GM18511 (cell line): ENCODE results near the gene CRACDL.

Source experiments
- ATAC-seq: cut with Tn5 transposase; IDR thresholded peaks from one replicate; pipeline ENCODE4 v1.9.1; 2021; ENCODE audit warnings: mild to moderate bottlenecking, moderate library complexity; ENCODE audit not compliant: unreplicated experiment

The CRACDL gene, protein sequence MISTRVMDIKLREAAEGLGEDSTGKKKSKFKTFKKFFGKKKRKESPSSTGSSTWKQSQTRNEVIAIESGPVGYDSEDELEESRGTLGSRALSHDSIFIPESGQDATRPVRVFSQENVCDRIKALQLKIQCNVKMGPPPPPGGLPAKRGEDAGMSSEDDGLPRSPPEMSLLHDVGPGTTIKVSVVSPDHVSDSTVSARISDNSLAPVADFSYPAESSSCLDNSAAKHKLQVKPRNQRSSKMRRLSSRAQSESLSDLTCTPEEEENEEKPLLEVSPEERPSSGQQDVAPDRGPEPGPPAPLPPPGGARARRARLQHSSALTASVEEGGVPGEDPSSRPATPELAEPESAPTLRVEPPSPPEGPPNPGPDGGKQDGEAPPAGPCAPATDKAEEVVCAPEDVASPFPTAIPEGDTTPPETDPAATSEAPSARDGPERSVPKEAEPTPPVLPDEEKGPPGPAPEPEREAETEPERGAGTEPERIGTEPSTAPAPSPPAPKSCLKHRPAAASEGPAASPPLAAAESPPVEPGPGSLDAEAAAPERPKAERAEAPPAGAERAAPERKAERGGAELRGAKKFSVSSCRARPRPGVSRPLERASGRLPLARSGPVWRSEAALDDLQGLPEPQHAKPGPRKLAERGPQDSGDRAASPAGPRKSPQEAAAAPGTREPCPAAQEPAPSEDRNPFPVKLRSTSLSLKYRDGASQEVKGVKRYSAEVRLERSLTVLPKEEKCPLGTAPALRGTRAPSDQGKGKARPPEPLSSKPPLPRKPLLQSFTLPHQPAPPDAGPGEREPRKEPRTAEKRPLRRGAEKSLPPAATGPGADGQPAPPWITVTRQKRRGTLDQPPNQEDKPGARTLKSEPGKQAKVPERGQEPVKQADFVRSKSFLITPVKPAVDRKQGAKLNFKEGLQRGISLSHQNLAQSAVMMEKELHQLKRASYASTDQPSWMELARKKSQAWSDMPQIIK

DNA sequence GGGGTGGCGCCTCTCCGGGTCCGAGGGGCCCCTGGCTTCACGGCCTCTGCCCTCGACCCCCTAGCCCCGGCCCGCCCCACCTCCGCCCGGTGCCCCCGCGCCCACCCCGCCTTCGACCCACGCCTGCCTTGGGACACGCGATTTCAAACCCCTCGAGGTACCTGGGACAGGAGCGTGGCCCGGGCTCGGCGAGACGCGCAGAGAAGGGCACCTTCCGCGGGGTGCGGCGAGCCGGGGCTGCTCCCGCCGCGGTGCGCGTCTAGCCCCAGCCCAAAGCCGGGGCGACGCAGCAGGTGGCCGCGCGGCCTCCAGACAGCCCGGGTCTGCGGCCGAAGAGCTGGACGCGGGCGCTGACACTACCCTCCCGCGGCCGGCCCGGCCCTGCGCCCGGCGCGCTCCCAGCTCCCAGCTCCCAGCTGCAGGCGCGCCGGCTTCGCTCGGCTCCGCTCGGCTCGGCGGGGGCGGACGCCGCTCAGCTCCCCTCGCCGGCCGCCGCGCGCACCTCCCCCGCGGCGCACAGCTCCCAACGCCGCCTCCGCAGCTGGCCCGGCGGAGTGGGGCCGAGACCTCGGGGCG is at the start of gene CRACDL:
CRACDL (minus strand) TSS at position 449 of the 576 bp plus-strand sequence. CDS start 89,425 bp downstream, outside the sequence.
- ATAC-seq: no peak

DNA sequence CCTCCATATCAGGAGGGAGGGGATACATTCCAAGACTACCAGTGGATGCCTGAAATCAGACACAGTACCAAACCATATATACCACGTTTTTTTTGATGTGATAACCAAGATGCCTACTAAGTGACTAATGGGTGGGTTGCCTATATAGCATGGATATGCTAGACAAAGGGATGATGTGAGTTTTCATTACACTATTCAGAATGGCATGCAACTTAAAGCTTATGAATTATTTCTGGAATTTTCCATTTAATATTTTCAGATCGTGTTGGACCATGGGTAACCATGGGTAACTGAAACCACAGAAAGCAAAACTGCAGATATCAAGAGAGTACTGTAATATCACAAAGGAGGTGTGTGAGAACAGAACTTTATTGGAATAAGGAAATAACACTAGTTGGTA is 39.6 kb upstream of the CRACDL start:
- ATAC-seq: no peak

DNA sequence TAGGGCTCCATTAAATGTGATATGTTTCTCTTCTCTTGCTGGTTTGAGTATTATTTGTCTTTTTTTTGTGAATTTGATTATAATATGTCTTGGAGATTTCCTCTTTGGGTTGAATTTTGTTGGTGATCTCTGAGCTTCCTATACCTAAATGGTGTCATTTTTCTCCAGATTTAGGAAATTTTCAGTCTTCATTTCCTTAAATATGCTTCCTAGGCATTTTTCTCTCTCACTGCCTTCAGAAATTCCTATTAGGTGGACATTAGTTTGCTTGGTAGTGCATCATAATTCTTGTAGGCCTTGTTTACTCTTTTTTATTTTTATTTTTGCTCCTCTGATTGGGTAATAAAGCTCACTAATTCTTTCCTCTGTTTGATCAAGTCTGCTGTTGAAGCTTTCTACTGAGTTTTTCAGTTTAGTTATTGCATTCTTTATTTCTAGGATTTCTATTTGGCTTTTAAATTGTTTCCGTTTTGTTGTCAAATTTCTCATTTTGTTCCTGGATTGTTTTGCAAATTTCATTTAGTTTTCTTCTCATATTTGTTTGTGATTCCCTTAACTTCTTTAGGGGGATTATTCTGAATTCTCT is 36.6 kb upstream of the CRACDL start:
- no peak for ATAC-seq

DNA sequence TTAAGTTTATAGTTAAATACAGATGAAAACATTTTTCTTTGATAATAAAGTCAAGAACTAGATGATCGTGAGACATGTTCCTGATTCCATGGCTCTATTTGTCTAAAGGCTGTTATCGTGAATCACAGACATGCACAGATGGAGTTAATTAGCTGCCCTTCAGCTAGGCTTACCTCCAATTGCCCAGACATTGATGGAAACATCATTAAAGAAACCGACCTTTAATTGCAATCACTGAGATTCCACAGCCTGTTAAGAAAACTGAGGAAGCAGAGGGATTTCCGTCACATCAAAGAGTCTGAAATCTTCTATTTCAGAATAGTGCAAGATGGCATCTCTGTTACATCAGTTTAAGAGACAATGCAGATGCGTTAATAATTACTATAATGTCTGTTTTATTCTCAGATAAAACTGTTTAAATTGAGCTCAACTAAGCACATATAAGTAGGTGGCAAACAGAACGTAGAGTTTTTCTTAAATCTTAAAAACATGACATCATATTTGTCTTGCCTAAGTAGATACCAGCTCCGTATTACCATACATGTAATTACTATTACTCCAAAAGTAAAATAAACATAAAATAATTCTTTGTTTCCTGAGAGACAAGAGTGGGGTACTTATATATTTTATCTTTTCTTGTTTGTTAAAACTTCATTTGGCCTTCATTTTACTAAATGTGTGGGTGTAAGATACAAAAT is 23.9 kb upstream of the CRACDL start:
- no peak for ATAC-seq

DNA sequence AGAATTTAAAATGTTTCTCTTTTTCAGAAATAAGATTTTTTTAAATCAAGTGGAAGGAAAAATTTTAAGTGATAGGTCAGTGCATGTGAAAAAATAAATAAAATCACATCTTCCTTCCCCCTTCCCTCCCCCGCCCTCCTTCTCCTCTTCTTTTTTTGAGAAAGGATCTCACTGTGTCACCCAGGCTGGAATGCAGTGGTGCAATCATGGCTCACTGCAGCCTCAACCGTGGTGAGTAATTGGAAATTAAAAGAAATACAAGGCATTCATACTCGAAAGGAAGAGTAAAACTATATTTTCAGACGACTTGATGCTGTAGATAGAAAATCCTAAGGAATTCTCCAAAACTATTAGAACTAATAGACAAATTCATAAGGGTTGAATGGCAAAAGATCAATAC is 16.9 kb upstream of the CRACDL start:
- no peak for ATAC-seq

DNA sequence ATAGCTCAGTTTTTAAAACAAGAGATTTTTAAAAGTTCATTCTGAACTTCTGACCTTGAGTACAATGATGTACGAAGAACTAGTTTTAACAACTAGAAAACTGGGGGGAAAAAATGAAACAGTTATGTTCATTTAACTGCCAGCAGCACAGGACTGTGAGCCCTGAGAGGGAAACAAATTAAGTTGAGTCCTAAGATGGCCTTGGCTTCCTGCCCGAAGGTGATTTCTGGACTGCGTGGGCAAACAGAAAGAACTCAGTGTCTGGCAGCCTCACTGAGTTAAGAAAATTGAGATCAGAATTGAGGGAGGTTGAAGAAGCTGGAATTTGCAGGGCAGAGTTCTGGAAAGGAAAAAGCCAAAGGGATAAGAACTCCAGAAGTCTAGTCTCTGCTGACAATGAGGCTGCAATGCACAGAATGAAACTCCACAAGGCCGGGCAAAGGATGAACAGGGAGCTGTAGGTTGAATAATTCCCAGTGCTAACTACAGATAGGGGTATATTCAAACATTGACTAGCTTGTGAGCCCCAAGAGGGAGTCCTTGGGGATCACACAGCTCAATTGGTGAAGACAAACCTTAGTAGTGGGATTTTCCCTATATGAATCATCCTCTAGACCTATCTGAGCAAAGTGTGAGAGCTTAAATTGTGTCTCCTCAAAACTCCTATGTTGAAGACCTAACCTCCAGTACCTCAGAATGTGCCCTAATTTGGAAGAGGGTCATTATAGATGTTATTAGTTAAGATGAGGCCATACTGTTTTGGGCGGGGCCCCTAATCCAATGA is 13.1 kb upstream of the CRACDL start:
- ATAC-seq: no peak

DNA sequence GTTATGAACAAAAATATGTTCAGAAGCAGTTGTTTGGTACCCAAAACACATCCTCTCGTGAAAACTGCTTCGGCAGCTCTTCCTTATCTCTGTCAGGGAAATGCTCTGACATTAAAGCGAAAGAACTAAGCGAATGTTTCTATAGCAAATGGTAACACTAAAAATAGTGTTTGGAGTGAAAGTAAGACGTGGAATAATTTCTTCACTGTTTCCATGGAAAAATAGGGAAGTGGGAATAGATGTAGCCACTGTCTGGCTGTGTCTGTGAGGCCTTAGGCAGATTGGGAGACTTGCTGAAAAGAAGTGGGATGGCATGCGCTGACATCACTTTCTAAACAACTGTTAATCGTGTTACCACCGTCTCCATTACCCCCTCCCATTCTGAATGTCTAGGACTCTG is 11.5 kb upstream of the CRACDL start:
- ATAC-seq: no peak

DNA sequence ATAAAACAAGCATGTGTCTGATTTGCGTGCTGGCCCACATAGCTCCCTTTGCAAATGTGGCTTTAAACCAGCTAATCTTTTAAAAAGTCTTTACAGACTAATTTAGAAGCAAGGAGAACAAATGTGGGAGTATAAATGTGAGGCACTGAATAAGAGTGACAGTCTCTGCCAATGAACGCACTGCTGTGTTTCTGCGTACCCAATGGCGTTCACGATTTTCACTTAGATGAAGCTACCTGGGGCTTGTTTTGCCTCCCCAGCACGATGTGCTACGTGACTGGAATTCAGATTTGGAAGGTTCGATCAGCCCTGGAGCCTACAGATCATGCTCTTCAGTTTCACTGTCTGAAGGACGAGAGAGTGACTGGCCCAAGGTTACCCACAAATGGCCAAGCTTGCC is 10.8 kb upstream of the CRACDL start:
- no peak for ATAC-seq

DNA sequence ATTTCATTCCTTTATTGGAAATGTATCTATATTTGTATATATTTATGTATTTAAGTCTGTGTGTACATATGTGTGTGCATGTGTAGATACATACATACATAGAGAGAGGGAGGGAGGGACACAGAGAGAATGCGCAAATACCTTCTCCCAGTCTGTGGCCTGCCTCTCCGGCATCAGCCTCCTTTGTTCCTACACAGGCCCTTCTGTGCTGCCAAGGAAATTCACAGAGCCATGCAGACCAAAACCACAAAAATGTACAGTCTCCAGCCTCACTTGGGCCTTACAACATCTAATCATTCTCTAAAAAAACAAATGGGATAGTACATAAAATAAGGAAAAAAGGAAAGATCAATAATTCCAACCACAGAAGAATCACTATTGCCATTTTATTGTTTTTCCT is 8.8 kb upstream of the CRACDL start:
- ATAC-seq: no peak

DNA sequence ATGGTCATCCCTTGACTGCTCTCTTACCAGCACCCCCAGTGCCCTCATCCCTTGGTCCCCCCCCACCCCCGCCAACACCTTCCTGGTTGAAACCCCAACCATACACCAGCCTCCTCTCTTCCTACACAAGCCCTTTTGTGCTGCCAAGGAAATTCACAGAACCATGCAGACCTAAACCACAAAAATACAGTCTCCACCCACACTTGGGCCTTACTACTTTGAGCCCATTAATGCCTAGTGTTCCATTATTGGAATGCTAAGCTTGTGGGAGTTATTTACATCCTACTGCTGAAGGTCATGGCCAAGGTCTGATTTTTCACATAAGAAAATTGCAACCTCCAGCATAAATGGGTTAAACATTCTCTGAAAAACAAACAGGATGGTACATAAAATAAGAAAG is 4.1 kb upstream of the CRACDL start:
- ATAC-seq: no peak

DNA sequence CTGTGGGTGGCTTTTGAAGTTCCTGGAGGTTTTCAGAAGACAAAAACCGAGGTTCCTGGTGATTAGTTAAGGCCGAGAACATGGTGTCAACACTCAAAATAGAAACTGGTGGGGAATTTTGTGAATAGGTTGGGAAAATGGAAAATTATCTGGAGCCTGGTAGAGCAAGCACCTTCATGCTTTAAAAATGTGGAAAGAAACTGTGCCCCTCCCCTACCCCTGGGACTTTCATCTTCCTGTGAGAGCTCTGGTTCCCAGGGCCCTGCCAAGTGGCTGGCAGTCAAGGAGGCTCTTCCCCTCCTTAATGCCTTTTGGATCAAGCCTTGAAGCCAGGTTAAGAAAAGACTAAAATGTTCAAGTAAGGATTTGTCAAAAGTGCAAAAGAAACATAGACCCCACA is 1.9 kb upstream of the CRACDL start:
- ATAC-seq: no peak

DNA sequence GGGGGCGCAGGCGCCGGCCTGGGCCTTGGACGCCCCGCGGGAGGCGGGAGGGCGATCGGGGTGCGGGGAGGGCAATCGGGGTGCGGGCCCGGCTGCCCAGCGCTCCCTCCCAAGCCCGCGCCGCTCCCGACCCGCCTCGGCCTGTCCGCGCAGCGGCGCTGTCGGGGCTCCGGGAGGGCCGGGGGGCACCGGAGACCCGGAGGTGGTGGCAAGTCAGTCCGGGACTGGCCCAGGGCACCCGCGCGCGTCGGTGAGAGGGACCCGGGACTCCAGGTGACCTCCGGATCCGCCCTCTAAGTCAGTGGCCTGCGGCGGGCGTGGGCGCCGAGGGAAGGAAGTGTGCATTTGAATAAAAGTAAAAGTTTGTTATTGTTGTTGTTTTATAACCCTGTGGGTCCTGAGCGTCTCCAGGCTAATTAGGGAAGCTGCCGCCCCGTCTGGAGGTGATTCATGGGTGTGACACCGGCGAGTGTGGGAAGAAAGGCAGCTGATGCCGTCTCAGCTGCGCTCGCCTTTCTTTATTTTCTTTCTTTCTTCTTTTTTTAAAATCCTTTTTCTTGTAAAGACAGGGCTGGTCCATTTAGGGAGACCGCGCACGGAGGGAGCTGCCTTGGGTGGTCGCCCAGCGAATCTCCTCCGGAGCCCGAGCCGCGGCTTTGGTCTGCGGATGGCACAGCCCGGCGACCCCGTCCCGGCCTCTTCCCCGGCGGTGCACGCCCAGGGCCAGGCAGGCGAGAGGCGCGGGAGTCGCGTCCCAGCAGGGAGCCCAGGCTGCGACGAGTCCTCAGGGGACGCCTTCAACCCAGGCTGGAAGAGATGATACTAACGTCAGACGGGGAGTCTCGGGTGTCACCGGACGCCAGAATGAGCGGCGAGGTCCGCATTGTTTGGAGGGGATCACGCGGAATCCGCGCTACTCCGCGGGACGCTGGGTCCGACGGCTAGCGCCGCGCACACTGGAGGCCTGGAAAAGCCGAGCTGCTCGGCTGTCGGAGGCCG is 627 bp upstream of the CRACDL start:
- ATAC-seq: no peak

DNA sequence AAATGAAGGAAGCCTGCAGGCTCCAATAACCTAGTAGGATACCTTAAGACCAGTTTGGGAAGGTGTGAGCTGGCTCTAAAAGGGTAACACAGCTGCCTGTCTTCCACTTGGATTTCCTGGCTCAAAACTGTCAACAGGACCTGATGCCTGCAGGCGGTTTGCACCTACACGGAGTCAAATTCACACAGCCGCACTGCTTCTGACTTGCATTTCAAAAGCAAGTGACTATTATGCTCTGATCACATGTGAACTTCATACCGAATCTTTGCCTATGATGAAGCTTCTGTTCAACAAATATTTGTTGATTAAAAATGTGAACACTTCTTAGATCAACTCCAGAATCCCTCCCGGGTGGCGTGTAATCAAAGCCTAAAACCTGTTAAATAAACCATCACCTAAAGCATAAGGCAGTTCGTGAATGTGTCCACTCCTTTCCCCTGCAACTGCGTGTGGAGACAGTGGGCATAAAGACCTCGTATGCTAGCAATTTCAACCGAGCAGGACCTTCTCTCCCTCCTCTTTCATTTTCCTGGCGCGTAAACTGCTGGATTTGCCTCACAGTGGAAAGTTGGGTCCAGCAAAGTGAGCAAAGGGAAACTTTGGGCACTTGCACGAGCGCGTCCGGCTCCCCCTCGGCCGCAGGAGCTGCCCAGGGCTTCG is 784 bp downstream of the CRACDL start:
- no peak for ATAC-seq

DNA sequence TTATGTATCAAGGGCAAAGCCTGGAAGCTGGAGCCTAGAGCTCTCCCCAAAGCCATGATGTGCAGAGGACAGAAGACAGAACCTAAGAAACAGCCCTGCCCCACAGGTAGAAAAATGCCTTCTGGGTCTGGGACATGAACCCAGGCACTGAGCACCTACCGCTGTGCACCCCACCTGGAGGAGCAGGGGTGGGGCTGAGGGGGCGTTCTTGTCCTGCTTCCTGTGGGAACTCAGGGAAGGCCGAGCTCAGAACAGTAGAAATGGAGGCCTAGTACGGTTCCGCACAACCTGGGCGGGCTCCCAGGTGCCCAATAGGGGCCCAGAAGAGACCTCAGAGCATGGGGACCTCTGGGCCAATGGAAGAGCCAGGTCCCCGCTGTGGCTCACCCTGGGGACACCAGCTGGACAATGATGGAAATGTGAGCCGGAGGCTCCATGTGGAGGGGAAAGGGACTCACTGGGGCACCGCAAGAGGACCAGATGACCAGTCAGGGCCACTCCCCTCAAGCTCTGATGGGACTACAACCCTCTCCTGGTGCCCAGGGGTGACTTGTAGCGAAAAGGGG is 3.2 kb downstream of the CRACDL start:
- ATAC-seq: no peak

DNA sequence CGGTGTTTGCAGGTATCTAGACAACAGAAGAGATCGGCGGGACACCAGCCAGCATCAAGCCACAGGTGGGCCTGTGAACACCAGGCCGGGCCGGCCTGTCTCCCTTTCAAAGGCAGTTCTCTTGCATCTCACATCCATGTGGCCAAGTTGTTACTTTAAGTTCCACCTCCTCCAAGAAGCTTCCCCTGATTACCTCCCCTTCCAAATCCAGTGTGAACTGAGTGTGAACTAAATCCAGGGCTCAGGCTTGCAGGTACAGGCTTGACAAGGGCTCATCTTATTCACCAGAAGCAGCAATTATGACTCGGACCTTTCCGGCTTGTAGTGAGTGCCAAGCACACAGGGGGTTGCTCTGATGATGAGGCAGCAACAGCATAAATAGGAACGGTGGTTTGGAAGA is 3.9 kb downstream of the CRACDL start:
- no peak for ATAC-seq

DNA sequence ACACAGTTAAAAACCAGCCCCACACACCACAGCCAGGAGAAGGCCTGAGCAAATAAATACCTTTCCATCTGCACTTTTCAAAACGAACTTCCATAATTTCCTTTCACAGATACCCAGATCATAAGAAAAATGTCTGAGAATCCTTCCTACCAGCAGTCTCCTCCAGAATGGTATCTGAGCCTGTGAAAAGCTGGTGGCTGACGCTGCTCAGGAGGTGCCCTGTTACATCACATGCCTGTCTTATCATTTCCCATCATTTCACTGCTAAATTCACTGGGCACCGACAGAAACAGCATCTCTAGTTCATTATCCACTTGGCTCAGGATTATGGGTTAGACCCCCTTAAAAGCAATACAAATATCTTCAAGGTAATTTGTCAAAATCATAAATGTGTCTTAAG is 4.4 kb downstream of the CRACDL start:
- no peak for ATAC-seq

DNA sequence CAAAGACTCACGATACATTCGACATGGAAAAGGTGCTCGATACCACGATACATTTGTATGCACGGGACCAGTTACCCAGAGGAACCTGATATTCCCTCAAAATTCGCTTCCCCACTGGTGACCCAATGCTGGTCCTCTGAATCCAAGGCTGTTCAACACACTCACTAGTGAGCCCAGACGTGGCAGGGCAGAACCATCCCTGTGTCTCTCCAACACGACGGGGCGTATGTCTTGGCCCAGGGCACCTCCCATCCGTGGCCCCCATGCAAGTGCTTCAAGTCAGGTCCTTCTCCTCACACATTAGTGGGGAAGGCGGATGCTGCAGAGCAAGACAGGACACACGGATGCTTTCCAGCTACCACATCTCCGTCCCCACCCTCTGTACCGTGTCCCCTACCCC is 6.1 kb downstream of the CRACDL start:
- no peak for ATAC-seq

DNA sequence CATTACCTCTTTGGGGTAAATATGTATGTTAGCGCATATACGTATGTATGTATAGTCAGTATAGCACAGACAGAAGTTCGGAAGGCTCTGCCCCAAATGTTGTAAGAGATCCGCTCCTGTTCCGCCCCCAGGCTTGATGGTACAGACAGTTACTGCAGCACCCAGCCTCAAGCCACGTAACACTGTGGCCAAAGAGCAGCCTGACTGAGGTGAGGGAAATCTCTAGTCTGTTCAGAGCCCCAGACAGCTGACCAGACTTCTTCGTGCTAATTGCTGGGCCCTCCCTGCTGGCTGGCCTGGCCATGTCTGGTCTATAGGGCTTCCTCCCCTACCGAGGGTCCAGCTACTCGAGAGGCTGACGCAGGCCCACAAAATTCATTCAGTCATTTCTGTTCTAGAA is 7.8 kb downstream of the CRACDL start:
- no peak for ATAC-seq
